BLaER1 treated with 17β-estradiol and CSF1 and Interleukin-3, amounts not matched to agents 10 nM and 100 nM (cell line): ENCODE data around the gene DNAJB5.
"Not testable (repeated sequence)": the region's sequence is repeated elsewhere in the genome, so short reads cannot be mapped to it uniquely, and the experiment has no call there.

Source experiments
- H3K27ac ChIP-seq, 11 experiments: shearing (Covaris generic); formaldehyde crosslinking; 2 replicates each; pipeline ENCODE4 v1.8.1; 2022
- H3K27me3 ChIP-seq, 11 experiments: shearing (Covaris generic); formaldehyde crosslinking; 2 replicates each; pipeline ENCODE4 v1.8.1; 2022
- H3K36me3 ChIP-seq, 11 experiments: shearing (Covaris generic); formaldehyde crosslinking; 2 replicates each; pipeline ENCODE4 v1.8.1; 2022
- H3K4me1 ChIP-seq, 10 experiments: shearing (Covaris generic); formaldehyde crosslinking; 2 replicates each; pipeline ENCODE4 v1.8.1; 2022
- H3K4me2 ChIP-seq, 11 experiments: shearing (Covaris generic); formaldehyde crosslinking; 2 replicates each; pipeline ENCODE4 v1.8.1; 2022
- H3K4me3 ChIP-seq, 10 experiments: shearing (Covaris generic); formaldehyde crosslinking; 2 replicates each; pipeline ENCODE4 v1.8.1; 2022
- H3K9ac ChIP-seq, 11 experiments: shearing (Covaris generic); formaldehyde crosslinking; 2 replicates each; pipeline ENCODE4 v1.8.1; 2022
- H3K9me3 ChIP-seq, 11 experiments: shearing (Covaris generic); formaldehyde crosslinking; replicated peaks in 1 of 11; 2 replicates each; pipeline ENCODE4 v1.8.1; 2022
- H4K20me1 ChIP-seq, 11 experiments: shearing (Covaris generic); formaldehyde crosslinking; 2 replicates each; pipeline ENCODE4 v1.8.1; 2022
- Cebpa-rat ChIP-seq, 11 experiments: shearing (Covaris generic); IDR thresholded peaks; 2 replicates each; pipeline ENCODE4 v1.8.1; 2022

Gene DNAJB5

GRCh38 chr9:35001285-35001677 is 11.7 kb downstream of the DNAJB5 start:
- Histone ChIP-seq H3K9me3 (no peaks in the 10 kb centered on the region), H3K36me3 (peaks cover 9 to 26% (median 17%) of the 10 kb centered on the region in 11 experiments; a peak in 19 of 22 replicates), H3K4me2 (no peak overlapping the region), H3K4me1 (no peaks in the 10 kb centered on the region), H3K27me3 (no peaks in the 10 kb centered on the region), H3K27ac (no peak overlapping the region), H3K9ac (no peak overlapping the region), H4K20me1 (peaks cover 0 to 3% (median 0%) of the 10 kb centered on the region in 11 experiments; a peak in 2 of 22 replicates), H3K4me3 (no peak overlapping the region)
- no peak for TF ChIP-seq Cebpa-rat (IDR thresholded peaks at IDR 0.05)

GRCh38 chr9:35001803-35002502 is 12.4 kb downstream of the DNAJB5 start:
- H3K9ac ChIP-seq: no peak overlapping the region
- peaks cover 2 to 20% (median 10%) of the 10 kb centered on the region in 11 experiments; a peak in 19 of 22 replicates for H3K36me3 ChIP-seq
- H3K4me3 ChIP-seq: no peak overlapping the region
- TF ChIP-seq Cebpa-rat (IDR thresholded peaks at IDR 0.05): no peak
- no peaks in the 10 kb centered on the region for H3K27me3 ChIP-seq
- no peak overlapping the region for H3K27ac ChIP-seq
- no peaks in the 10 kb centered on the region for H4K20me1 ChIP-seq
- no peaks in the 10 kb centered on the region for H3K9me3 ChIP-seq
- H3K4me2 ChIP-seq: no peak overlapping the region
- no peaks in the 10 kb centered on the region for H3K4me1 ChIP-seq

GRCh38 chr9:35002623-35003022 is 13.1 kb downstream of the DNAJB5 start:
- Histone ChIP-seq H3K4me3 (no peak overlapping the region), H3K4me2 (no peak overlapping the region), H3K27me3 (no peaks in the 10 kb centered on the region), H3K36me3 (peaks cover 0 to 13% (median 3%) of the 10 kb centered on the region in 11 experiments; a peak in 9 of 22 replicates), H3K4me1 (no peaks in the 10 kb centered on the region), H3K9me3 (no peaks in the 10 kb centered on the region), H3K27ac (no peak overlapping the region), H4K20me1 (no peaks in the 10 kb centered on the region), H3K9ac (no peak overlapping the region)
- no peak for TF ChIP-seq Cebpa-rat (IDR thresholded peaks at IDR 0.05)

GRCh38 chr9:35004299-35004698 is 14.8 kb downstream of the DNAJB5 start:
- H3K4me2 ChIP-seq, H3K27ac ChIP-seq, H3K4me3 ChIP-seq, H3K27me3 ChIP-seq, H3K4me1 ChIP-seq, H3K9ac ChIP-seq, H4K20me1 ChIP-seq, H3K9me3 ChIP-seq, H3K36me3 ChIP-seq: not testable (repeated sequence)

- no peaks in the 10 kb centered on the region for H4K20me1 ChIP-seq
- H3K27ac ChIP-seq: no peak overlapping the region
- H3K27me3 ChIP-seq: no peaks in the 10 kb centered on the region
- H3K4me1 ChIP-seq: peaks cover 0 to 10% (median 6%) of the 10 kb centered on the region in 10 experiments; a peak in 10 of 20 replicates
- no peak overlapping the region for H3K4me2 ChIP-seq
- H3K4me3 ChIP-seq: no peak overlapping the region; a peak in 1 of 20 replicates
- H3K9me3 ChIP-seq: peaks cover 21 to 33% (median 29%) of the 10 kb centered on the region in 11 experiments
- no peak overlapping the region for H3K9ac ChIP-seq
- H3K36me3 ChIP-seq: peaks cover 8 to 40% (median 20%) of the 10 kb centered on the region in 11 experiments; a peak in 18 of 22 replicates
- no peak for TF ChIP-seq Cebpa-rat (IDR thresholded peaks at IDR 0.05)
Measured at GRCh38 chr9:35010351-35010958, 20.9 kb downstream of the DNAJB5 start.

- no peak for TF ChIP-seq Cebpa-rat (IDR thresholded peaks at IDR 0.05)
- Histone ChIP-seq H3K4me2 (peak overlapping the region in 8 of 11 experiments; percentile 12 to 46 (median 28); a peak in 8 of 22 replicates), H3K9ac (no peak overlapping the region), H3K36me3 (peaks cover 8 to 49% (median 30%) of the 10 kb centered on the region in 11 experiments; a peak in 19 of 22 replicates), H4K20me1 (no peaks in the 10 kb centered on the region), H3K27ac (no peak overlapping the region), H3K27me3 (no peaks in the 10 kb centered on the region), H3K4me1 (peaks cover 0 to 10% (median 6%) of the 10 kb centered on the region in 10 experiments; a peak in 10 of 20 replicates), H3K9me3 (peaks cover 45 to 64% (median 58%) of the 10 kb centered on the region in 11 experiments), H3K4me3 (no peak overlapping the region)
Measured at GRCh38 chr9:35014517-35014916, 25.0 kb downstream of the DNAJB5 start.

GRCh38 chr9:35023443-35023842 is 33.9 kb downstream of the DNAJB5 start:
- not testable (repeated sequence) for H3K27ac ChIP-seq, H3K9ac ChIP-seq, H3K4me3 ChIP-seq, H3K4me1 ChIP-seq, H4K20me1 ChIP-seq, H3K27me3 ChIP-seq
- Histone ChIP-seq H3K4me2 (peak overlapping the region in 9 of 11 experiments; percentile 3 to 44 (median 24); a peak in 8 of 22 replicates), H3K36me3 (peaks cover 0 to 13% (median 6%) of the 10 kb centered on the region in 11 experiments; a peak in 9 of 22 replicates), H3K9me3 (peaks cover 12 to 20% (median 13%) of the 10 kb centered on the region in 11 experiments)

GRCh38 chr9:35026671-35027070 is 37.1 kb downstream of the DNAJB5 start:
- H3K27me3 ChIP-seq: no peaks in the 10 kb centered on the region
- H4K20me1 ChIP-seq: no peaks in the 10 kb centered on the region
- no peak overlapping the region for H3K27ac ChIP-seq
- H3K9me3 ChIP-seq: peaks cover 0 to 9% (median 0%) of the 10 kb centered on the region in 11 experiments; a peak in 7 of 22 replicates
- H3K4me1 ChIP-seq: peaks cover 0 to 17% (median 6%) of the 10 kb centered on the region in 10 experiments; a peak in 10 of 20 replicates
- H3K4me3 ChIP-seq: no peak overlapping the region
- H3K36me3 ChIP-seq: no peaks in the 10 kb centered on the region; a peak in 1 of 22 replicates
- H3K9ac ChIP-seq: no peak overlapping the region
- no peak overlapping the region for H3K4me2 ChIP-seq
- TF ChIP-seq Cebpa-rat (IDR thresholded peaks at IDR 0.05): no peak

- Histone ChIP-seq H3K36me3 (peaks cover 0 to under 1% (median 0%) of the 10 kb centered on the region in 11 experiments; a peak in 2 of 22 replicates), H3K27ac (no peak overlapping the region), H3K9me3 (peaks cover 0 to 9% (median 0%) of the 10 kb centered on the region in 11 experiments; a peak in 6 of 22 replicates), H3K9ac (no peak overlapping the region), H3K4me2 (no peak overlapping the region), H3K4me1 (peaks cover 0 to 17% (median 6%) of the 10 kb centered on the region in 10 experiments; a peak in 10 of 20 replicates), H3K27me3 (no peaks in the 10 kb centered on the region), H4K20me1 (no peaks in the 10 kb centered on the region), H3K4me3 (no peak overlapping the region)
- TF ChIP-seq Cebpa-rat (IDR thresholded peaks at IDR 0.05): no peak
Measured at GRCh38 chr9:35027374-35027773, 37.8 kb downstream of the DNAJB5 start.
